ENCODE results near the gene PRKAA1.

DNA sequence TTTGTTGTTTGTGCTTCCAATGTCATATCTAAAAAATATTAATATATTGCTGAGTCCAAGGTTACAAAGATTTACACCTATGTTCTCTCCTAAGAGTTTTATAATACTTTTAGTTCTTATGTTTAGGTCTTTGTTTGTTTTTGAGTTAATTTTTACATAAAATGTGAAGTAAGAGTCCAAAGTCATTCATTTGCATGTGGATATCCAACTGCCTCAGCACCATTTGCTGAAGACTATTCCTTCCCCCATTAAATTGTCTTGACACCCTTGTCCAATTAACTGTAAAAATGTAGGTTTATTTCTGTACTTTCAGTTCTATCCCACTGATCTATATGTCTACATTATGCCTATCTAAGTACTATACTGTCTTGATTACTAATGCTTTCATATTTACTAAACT is 78.1 kb downstream of the PRKAA1 start:
- TF ChIP-seq POLR2A (IDR thresholded peaks at IDR 0.05; ENCODE audit: low read depth, low read length) (no peak), POLR2AphosphoS5 (IDR thresholded peaks at IDR 0.05; ENCODE audit: low read depth, low read length) (no peak), TAF1 (IDR thresholded peaks at IDR 0.05; ENCODE audit: borderline replicate concordance, low read depth, low read length) (no peak)

Measured in GM12892 (cell line).